GM19099 (cell line): ENCODE data around the gene TMEM231.

ENCODE experiments used
- POLR2A ChIP-seq: IDR thresholded peaks from 3 replicates; pipeline ENCODE4 v1.6.1; 2011; ENCODE audit warnings: low read depth; ENCODE audit not compliant: insufficient read length; ENCODE audit errors: extremely low read depth

The TMEM231 gene

GRCh38 chr16:75575958-75576357 is 19.9 kb upstream of the TMEM231 start:
- TF ChIP-seq POLR2A: no peak

GRCh38 chr16:75573955-75574354 is 17.9 kb upstream of the TMEM231 start:
- TF ChIP-seq POLR2A: no peak

- no peak for TF ChIP-seq POLR2A
These were observed 17.0 kb upstream of the TMEM231 start for GRCh38 chr16:75572864-75573542.

- TF ChIP-seq POLR2A: no peak
These were observed 14.5 kb upstream of the TMEM231 start for GRCh38 chr16:75570396-75571065.

GRCh38 chr16:75567911-75568310 is 11.9 kb upstream of the TMEM231 start:
- no peak for TF ChIP-seq POLR2A

- TF ChIP-seq POLR2A: no peak
These were observed 10.8 kb upstream of the TMEM231 start for GRCh38 chr16:75566758-75567255.

- TF ChIP-seq POLR2A: peak; percentile 49
These were observed 10.1 kb upstream of the TMEM231 start, which contains the start of gene GABARAPL2 for GRCh38 chr16:75566040-75566757. TSS of gene GABARAPL2 (plus strand) at chr16:75566379. CDS start at chr16:75566487, 108 bp downstream.

- TF ChIP-seq POLR2A: no peak
These were observed 9.6 kb upstream of the TMEM231 start for GRCh38 chr16:75565640-75566039.

GRCh38 chr16:75559564-75560372 is 3.7 kb upstream of the TMEM231 start:
- no peak for TF ChIP-seq POLR2A

GRCh38 chr16:75558846-75559401 is 2.9 kb upstream of the TMEM231 start:
- no peak for TF ChIP-seq POLR2A

GRCh38 chr16:75556431-75556950 is 439 bp upstream of the TMEM231 start:
- no peak for TF ChIP-seq POLR2A

GRCh38 chr16:75555213-75555706 is 792 bp downstream of the TMEM231 start:
- peak; percentile 37 for TF ChIP-seq POLR2A

- no peak for TF ChIP-seq POLR2A
These were observed 3.1 kb downstream of the TMEM231 start for GRCh38 chr16:75552951-75553350.

GRCh38 chr16:75550211-75550662 is 5.8 kb downstream of the TMEM231 start:
- TF ChIP-seq POLR2A: peak; percentile 29
